Stimulated activated CD4-positive, alpha-beta T cell treated with anti-CD3 and anti-CD28 coated beads, Interleukin-2, amount 100 ng/mL, for 4 hours (primary cell): ENCODE results near the gene OR10J4.
"Not testable (repeated sequence)": the region's sequence is repeated elsewhere in the genome, so short reads cannot be mapped to it uniquely, and the experiment has no call there.

Experiments
- DNase-seq: peaks from one replicate; pipeline ENCODE4 v3.0.0-alpha.2; 2020; ENCODE audit warnings: low read depth

Gene OR10J4

DNA sequence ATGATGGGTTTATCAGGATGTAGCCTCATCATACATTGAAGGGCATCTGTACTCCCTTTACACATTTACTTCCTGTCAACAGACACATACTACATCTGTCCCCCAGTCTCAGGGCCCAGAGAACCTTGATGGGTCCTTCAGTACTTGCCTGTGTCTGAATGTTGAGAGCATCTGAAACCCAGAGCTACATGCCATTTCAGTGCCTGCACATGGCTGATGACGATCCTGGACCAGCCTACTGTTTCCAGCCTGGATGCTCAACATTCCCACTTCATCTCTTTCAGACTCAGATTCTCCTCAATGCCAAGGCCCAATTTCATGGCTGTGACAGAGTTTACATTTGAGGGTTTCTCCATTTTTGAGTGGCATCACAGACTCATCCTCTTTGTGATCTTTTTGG is at the start of gene OR10J4:
TSS of gene OR10J4 (plus strand) at position 301 of the 400 bp plus-strand sequence.
- no peak for DNase-seq

DNA sequence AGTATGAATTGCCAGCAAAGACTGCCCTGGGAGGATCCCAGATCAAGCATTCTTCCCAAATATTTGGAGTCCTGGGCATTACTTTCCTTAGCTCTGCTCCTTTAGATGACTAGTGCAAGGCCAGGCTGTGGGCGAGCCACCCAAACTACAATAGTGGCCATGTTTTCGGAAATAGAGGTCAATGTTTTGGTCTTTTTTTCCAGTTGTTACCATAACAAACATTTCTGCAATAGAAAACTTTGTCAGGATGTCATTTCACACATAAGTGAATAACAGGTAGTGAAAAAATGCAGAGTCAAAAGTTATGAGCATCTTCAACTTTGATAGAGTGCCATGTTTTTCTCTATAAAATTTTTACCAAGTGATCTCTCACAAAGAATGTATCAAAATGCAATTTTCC is 25.2 kb upstream of the OR10J4 start:
- no peak for DNase-seq

DNA sequence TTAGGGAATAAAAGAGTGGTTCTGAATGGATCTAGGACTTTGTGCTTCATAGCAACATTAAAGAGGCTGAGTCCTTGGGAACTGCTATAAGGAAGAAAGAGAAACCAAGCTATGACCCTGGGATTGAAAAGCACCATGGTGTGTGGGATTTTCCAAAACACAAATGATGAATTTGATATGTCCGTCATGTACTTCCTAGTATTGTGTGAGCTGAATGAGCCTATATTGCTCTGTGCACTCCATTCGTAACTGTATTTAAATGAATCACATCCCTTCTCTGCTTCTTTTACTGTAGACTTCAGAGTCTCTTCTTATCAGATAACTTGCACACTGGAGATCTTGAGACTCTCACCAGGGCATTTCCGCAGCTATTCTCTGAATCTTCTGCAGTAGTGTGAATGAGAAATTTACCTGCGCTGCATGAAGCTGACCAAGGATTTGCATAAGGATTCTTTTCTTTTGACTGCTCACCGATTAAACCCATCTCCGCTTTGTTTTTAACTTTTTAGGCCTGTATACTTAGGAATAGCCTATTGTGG is 23.1 kb upstream of the OR10J4 start:
- DNase-seq, result no peak

DNA sequence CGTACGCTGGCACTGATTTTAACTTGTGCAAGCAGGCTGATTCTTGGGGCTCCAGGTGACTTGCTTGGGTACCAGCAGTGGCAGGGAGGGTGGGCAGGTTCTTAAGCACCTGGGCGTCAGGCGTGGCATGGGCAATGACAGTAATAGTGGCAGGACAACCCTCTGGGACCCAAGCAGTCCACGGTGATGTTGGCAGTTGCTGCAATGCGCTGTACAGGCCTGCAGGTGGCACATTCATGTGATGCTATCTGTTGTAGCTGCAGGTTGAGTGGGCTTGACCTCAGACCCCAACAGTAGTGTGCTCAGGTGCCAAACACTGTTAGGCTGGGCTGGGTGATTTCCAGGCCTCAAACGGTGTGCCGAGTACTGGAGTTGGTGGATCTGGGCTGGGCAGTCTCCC is 10.2 kb upstream of the OR10J4 start:
- DNase-seq, result no peak

DNA sequence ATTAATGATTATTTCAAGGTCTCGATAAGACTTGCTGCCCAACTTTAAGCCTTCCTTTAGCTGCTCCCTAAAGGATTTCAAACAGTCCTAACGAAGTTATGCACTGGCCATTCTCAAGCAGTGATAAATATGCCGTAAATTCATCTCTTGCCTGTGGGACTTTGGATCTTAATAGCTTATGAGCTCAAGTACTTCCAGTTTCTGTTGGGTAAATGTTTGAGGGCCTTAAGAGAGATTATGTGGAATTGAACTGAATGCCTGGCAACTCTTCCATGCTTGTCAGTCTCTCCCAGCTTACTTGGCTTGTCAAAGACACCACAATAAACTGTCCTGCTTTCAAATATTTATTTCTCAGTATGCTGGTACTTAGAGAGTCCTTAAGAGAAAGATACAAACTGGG is 3.5 kb upstream of the OR10J4 start:
- no peak for DNase-seq

DNA sequence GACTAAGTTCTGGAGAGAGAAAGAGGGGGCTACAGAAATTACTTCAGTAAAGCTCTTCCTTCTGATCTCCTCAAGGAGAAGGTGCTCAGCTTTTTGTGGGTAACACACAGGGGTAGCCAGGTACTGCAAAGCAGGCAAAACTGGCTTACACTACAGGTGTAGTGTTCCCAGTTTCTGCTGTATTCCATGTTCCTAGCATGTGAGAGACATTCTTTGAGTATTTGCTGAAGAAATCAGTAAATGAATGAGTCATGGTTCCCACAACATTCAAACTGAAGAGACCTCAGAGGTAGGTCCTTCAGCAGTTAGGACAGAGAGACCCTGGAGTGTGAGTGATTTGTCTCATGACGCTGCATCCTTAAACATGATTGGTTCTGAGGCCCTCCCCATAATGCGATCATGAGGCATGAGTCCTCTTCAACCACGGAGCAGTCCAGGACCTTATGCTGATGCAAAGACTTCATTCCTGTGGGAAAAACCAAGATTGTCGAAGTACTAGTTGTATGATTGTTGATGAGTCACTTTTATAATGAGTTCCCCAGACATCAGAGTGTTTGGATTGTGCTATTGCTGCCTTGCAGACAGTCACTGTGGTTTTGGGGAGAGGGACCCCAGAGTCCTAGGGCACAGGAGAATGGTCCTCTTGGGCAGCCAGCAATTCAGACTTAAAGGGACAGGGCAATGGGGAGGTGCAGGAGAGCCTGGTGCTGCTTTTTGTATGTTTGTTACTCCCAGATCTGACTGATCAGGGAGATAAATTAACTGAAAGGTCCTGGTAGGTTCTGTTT is 2.7 kb upstream of the OR10J4 start:
- DNase-seq, result no peak

DNA sequence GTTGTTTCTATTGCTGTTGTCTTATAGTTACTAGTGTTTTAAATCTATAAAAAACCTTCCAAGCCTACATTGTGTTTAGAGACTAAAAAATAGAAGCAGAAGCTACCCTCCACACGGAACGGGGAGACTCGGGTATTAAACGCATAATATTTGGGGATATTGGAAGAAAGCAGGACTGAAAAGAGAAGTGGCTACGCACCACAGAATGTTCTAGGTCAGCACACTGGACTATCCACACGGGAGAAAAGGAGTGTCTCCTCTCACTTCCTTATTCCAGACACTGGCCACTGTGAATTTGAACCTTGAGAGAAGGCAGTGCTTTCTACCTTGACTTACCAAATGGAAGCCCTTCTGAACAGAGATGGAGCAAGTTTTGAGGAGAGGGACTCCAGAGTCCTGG is 1.0 kb upstream of the OR10J4 start:
- DNase-seq, result no peak

DNA sequence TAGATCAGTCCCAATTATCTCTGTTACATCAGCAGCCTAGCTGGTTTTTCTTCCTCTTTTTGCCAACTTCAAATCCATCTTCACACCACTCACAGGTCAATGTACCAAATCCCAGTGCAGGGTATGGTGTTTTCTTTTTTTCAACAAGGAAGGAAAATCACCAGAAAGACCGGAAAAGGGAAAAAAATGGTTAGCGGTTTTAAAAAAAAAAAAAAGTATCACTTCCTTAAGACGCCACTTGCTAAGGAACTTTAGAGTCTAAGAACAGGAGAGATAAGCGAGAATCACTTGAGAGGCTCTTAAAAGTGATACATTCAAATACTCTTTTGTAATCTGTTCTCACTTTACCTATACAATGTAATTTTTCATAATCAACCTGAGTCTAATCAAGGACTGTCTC is 4.5 kb downstream of the OR10J4 start:
- DNase-seq, result no peak

DNA sequence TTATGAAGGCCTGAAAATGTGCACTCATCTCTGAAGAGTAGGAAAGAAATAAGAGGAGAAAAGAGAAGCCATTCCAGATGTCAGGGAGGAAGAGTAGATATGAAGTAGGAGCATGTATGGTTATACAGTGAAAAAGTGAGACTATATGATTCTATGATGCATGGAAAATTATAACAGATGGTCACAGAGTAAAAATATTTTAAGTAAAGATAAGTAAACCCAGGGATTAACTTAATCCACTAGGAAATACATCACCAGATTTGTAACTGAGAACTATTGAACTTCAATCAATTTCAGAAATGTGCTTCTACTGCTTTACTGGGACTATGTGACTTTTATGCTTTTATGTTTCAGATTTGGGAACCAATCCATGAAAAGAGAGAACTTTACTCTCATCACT is 7.4 kb downstream of the OR10J4 start, which contains the start of gene OR10J1:
TSS of gene OR10J1 (plus strand) at position 301 of the 400 bp plus-strand sequence. CDS start at position 371, 70 bp downstream.
- DNase-seq, result no peak

DNA sequence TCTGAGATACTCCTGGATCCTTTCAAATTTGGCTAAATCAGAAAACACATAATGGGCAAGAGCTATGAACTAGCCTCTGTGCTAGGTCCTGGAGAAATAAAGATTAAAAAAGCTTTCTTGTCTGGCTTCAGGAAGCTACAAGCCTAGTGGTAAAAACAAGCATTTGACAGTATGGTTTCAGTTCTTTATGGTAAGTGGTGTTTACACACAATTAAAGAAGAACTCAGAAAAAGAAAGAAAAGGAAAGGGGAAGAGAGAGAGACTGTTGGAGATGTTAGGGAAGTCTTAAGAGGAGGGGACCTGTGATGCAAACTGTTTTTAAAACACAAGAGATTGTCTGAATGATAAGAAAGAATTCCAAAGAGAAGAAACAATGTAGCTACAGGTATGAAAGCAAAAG is 9.4 kb downstream of the OR10J4 start:
- no peak for DNase-seq

DNA sequence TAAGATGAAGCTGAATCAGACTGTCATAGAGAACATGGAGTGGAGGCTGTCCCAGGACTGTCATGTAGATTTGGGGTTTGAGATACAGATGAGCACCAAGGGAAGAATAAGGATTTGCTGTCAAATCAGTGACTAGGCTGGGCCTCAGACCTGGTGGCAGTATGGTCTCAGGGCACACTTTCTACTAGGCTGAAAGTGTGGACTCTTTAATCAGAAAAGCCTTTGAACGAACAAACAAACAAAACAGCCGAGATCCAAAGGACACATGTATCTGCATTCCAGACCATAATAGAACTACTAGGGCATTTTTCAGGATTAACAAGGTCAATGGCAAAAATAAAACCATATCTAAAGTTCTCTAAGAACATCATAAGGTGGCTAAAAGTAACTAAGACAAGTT is 10.4 kb downstream of the OR10J4 start:
- no peak for DNase-seq

DNA sequence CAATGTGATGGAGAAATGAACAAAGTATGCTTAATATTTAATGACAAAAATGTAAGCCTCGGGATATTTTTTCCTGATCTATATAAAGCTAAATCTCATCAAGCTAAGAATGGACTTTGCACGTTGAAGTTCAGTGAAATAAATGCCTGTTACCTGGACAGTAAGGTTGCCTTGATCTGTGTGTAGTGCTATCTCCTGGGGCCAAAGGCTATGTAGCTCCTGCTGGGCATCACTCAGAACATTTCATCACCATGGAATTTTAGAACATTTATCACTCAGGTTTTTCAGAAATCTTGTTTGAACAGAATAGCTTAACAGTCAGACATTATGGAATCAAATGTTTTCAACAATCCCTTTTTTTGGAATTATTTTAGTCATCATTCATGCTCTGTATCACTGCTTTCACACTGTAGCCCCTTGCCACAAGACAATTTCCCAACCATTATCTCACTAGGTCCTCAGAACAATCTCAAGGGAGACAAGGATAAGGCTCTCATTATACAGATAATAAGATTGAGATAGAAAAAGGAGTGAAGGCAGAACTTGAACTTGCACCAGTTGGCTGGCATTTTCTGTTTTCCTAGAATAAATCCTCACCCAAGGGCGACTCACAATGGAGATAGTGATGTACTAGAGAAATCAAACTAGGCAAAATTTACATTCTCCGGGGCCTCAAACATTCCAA is 11.2 kb downstream of the OR10J4 start:
- no peak for DNase-seq

DNA sequence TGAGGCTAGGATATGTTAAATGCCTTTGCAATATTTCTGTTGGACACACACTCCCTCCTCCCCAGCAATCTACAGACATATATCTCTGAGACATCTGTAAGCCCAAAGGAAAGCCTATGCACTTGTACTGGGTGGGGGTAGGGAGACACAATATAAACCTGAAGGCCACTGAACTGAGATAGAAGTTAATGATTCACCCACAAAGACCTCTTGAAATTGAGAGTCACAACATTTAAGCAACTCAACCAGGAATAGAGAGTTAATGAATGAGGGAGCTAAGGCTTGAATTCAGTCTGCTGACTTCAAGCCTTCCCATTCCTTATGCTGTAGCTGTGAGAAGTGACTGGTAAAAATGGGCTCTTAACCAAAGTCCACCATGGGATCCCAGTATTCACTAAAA is 12.5 kb downstream of the OR10J4 start:
- no peak for DNase-seq

DNA sequence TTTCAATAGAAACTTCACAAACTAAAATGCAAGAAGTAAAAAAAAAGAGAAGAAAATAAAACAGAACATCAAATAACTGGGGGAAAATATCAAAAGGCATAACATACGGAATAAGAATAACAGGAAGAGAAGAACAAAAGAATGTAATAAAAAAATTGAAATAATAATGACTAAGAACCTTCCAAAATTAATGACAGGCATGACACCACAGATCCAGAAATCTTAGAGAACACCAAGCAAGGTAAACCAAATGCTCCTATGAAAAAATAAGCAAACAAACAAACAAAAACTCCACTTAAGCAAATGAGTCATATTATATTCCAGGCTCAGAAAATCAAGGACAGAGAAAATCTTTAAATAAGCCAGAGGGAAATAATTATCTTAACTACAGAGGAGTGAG is 16.2 kb downstream of the OR10J4 start:
- no peak for DNase-seq

DNA sequence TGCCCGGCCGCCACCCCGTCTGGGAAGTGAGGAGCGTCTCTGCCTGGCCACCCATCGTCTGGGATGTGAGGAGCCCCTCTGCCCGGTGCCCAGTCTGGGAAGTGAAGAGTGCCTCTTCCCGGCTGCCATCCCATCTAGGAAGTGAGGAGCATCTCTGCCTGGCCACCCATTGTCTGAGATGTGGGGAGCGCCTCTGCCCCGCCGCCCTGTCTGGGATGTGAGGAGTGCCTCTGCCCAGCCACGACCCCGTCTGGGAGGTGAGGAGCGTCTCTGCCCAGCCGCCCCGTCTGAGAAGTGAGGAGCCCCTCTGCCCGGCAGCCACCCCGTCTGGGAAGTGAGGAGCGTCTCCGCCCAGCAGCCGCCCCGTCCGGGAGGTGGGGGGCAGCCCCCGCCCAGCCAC is 17.6 kb downstream of the OR10J4 start:
- DNase-seq, result not testable (repeated sequence)

DNA sequence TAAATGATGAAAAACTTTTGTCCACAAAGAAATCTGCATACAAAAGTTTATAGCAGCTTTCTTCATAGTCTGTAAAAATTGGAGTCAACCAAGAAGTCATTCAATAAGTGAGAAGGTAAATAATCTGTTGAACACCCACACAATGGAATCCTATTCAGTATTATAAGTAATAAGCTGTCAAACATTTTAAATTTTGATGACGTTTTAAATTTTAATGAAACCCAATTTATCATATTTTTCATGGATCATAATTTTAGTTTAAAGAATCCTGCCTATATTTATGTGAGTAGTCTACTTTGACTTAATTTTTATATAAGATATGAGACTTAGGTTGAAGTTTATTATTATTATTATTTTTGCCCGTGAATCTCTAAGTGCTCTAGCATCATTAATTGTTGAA is 27.5 kb downstream of the OR10J4 start:
- no peak for DNase-seq

DNA sequence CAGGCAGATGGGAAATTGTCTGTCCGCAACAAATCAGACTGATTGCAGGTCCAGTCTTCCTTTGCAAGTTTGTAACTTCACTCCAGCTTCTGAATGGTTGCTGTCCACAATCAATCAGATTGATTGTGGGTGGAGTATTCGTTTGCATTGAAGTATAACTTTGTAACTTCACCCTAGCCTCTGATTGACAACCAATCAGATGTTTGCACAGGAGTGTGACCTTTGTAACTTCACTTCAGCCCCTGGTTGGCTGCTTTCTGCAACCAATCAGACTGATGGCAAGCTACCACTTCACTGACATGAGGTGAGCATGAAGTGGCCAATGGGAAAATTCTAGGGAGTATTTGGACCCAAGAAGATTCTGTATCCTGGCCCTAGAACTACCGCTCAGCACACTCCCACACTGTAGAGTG is 33.2 kb downstream of the OR10J4 start:
- no peak for DNase-seq

DNA sequence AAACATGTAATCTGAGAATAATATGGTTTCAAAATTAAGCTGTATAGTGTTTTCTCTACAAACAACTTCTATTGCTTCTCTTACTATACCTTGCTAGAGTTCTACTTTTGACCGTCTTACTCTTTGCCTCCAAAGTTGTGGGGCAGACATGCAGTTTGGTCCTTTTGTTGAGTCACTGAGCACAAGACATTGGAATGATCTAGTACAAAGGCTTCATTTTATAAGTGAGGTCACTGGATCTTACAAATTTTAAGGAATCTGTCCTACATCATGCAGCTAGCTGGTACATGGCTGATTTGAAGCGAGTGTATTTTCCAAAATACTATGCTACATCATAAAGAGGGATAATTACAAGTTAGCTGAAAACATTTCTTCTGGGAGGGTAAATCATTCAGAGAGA is 36.3 kb downstream of the OR10J4 start:
- DNase-seq, result no peak

DNA sequence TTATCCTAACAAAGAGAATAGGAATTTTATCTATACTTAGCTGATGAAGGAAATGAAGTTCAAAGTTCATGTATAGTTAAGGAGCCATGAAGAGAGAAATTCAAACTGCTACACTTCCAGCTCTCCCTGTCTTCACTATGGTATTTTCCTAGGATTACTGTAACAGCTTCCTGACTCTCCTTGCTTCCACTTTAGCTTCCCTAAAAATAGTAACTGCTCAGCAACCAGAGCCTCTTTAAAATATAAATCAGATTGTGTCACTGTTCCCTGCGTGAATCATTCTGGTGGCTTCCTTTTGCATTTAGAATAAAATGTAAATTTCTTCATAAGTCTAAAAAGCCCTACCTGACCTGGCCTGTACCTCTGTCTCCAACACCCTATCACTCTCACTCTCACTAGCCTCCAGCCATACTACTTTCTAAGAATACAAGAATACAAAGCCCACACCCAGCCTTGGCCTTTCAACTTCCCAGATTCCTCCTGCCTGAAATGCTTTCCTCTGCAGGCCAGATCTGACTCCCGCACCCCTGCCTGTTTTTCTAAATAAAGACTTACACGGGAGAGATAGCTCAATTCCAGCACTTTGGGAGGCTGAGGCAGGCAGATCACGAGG is 38.0 kb downstream of the OR10J4 start:
- DNase-seq, result no peak

DNA sequence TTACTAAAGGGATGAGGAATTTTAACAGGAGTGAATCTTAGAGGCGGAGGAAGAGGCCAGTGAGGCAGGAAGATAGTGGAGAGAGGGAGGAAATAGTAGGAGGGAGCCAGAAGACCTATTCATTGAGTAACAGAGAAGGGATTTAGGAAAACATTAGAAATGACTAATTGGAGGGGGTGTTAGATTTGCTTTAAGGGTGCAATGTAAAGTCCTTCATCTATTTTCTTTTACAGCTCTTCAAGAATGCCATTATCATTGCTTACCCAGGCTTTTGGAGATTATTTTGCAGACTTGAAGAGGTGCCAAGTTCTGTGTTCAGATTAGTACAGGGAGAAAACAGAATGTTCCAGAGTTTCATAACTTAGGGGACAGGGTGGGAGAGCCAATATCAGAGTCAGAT is 41.3 kb downstream of the OR10J4 start:
- no peak for DNase-seq

DNA sequence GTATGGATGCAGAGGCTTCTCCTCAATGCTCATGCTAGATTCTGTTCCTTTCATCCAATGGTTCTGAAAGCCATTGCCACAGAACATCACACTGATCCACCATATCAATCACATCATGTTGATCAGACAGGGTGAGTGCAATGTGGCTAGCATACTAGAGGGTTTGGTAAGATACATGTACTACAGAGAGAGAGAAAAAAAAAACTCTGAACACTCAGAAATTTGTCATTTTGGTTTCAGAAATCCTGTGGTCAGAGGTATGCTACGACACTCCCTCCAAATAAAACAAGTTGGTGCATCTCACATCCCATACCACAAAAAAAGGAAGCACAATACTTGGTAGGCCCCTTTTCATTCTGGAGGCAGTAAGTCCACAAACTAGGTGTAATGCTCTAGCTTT is 42.9 kb downstream of the OR10J4 start:
- DNase-seq, result no peak
